Measurements from ENCODE around the gene PUS3.
"Not testable (repeated sequence)": the region's sequence is repeated elsewhere in the genome, so short reads cannot be mapped to it uniquely, and the experiment has no call there.

Gene PUS3

GRCh38 chr11:125914601-125915000 is 11.6 kb upstream of the PUS3 start:
- not testable (repeated sequence) for DNase-seq

- DNase-seq, result no peak
These were observed 7.3 kb upstream of the PUS3 start for GRCh38 chr11:125910226-125910849.

- DNase-seq, result no peak
These were observed 1.7 kb upstream of the PUS3 start for GRCh38 chr11:125904678-125905077.

- no peak for DNase-seq
These were observed 979 bp upstream of the PUS3 start, which contains the start of gene DDX25 for GRCh38 chr11:125903711-125904659. Gene DDX25, plus strand, starts transcription at chr11:125904508. Its CDS starts 10 bp downstream, at chr11:125904518.

GRCh38 chr11:125902277-125902926 is 604 bp downstream of the PUS3 start:
- no peak for DNase-seq

GRCh38 chr11:125901872-125902271 is 1.1 kb downstream of the PUS3 start:
- DNase-seq, result no peak

- DNase-seq, result no peak
These were observed 10.0 kb downstream of the PUS3 start for GRCh38 chr11:125892994-125893393.

GRCh38 chr11:125892071-125892470 is 10.9 kb downstream of the PUS3 start:
- DNase-seq, result no peak

- no peak for DNase-seq
These were observed 12.4 kb downstream of the PUS3 start for GRCh38 chr11:125890447-125891100.

- DNase-seq, result peak; percentile 21
These were observed 15.4 kb downstream of the PUS3 start, which contains the start of gene HYLS1 for GRCh38 chr11:125887373-125888324. Gene HYLS1, plus strand, starts transcription at chr11:125887668. Its CDS starts 11,701 bp downstream, at chr11:125899369.

- no peak for DNase-seq
These were observed 16.0 kb downstream of the PUS3 start for GRCh38 chr11:125886997-125887372.

- no peak for DNase-seq
These were observed 19.6 kb downstream of the PUS3 start for GRCh38 chr11:125883375-125883774.

- no peak for DNase-seq
These were observed 21.7 kb downstream of the PUS3 start for GRCh38 chr11:125881291-125881690.

GRCh38 chr11:125874556-125875124 is 28.4 kb downstream of the PUS3 start:
- DNase-seq, result no peak

GRCh38 chr11:125873881-125874555 is 29.0 kb downstream of the PUS3 start:
- DNase-seq, result no peak

- DNase-seq, result no peak
These were observed 30.9 kb downstream of the PUS3 start for GRCh38 chr11:125872138-125872491.

GRCh38 chr11:125871391-125872137 is 31.4 kb downstream of the PUS3 start:
- no peak for DNase-seq

- no peak for DNase-seq
These were observed 33.5 kb downstream of the PUS3 start for GRCh38 chr11:125869521-125869920.

GRCh38 chr11:125865354-125865753 is 37.7 kb downstream of the PUS3 start:
- not testable (repeated sequence) for DNase-seq

- DNase-seq, result not testable (repeated sequence)
These were observed 40.2 kb downstream of the PUS3 start for GRCh38 chr11:125862786-125863185.
